H1 (cell line): ENCODE measurements around the gene SEMA3F. TPM values are rescaled to one million over a fixed set of nuclear protein-coding genes. Genes with fewer than 3 reads are reported as not detected.

Experiments
- CREB1 ChIP-seq: IDR thresholded peaks from 2 replicates; pipeline ENCODE4 v1.6.1; 2012; ENCODE audit warnings: inconsistent platforms
- E2F6 ChIP-seq: IDR thresholded peaks from 2 replicates; pipeline ENCODE4 v1.6.1; 2012; ENCODE audit warnings: inconsistent platforms
- EGR1 ChIP-seq: IDR thresholded peaks from 2 replicates; pipeline ENCODE4 v1.6.1; 2011; ENCODE audit warnings: low read depth, low read length, borderline replicate concordance
- RXRA ChIP-seq: IDR thresholded peaks from 2 replicates; pipeline ENCODE4 v1.6.1; 2011; ENCODE audit warnings: low read depth, mild to moderate bottlenecking, low read length, moderate library complexity; ENCODE audit not compliant: insufficient read depth
- SP2 ChIP-seq: IDR thresholded peaks from 2 replicates; pipeline ENCODE4 v1.6.1; 2012; ENCODE audit warnings: mild to moderate bottlenecking, low read length, inconsistent platforms
- polyA plus RNA-seq, 7 experiments: library from polyadenylated mRNA; depleted of rRNA in 3 of 7; stranded (reverse) in 5 of 7; unstranded in 2 of 7; fragments of >200 nt in 5 of 7; fragments of 200-250 nt in 2 of 7; gene quantifications; 1 replicate in 5 of 7; 2 replicates in 1 of 7; 4 replicates in 1 of 7; pipeline versions ENCODE4 v1.2.1 to v1.2.3, GENCODE V29; 2011 to 2013; ENCODE audit warnings: missing spikeins in 2 of 7, mixed read lengths in 2 of 7
- total RNA-seq: library from RNA; stranded (reverse); fragmentation: NEBNext Ultra II Directional; extraction: Animal tissue kit (Norgen Biotek cat#: 25700); gene quantifications from 2 replicates; pipeline ENCODE4 v1.2.1, GENCODE V29; 2021

SEMA3F gene
- total and polyA plus RNA-seq, 2 of the 8 experiments (the other 6 are each of a cell fraction or from before 2014, with no cell fraction given) = 20.3 to 37.0 TPM

DNA sequence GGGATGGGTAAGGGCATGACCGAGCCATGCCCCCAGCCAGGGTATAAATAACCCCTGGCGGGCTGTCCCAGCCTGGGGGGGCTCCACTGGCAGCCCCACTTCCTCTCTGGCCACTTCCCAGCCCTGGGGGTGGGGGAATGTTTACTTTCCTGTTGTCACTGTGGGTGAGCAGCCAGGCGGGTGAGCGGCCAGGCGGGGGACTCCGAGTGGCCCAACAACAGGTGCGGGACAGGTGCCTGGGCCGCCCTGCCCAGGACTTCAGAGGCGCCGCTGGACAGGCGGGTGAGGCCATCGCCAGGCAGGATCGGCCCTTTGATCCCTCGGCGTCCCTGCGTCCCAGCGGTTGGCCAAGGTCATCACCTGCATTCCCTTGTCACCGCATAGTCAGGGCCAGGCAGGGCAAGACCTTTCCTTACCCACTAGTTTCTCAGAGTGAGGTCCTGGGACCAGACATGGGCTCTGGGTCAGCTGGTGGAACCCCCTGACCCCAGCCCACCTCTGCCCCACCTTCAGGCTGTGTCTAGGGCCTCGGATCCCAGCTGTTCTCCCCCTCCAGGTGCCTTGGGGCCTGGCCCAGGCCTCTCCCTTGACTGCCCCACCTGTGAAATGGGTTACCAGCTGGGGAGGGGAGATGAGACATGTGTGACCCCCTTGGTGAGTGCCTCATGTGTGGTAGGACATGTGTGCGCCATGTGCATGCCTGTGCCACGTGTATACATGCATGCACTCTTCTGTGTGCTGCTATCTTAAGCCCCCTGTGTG is 16.6 kb downstream of the SEMA3F start (continued):
- TF ChIP-seq EGR1 (no peak), CREB1 (no peak), E2F6 (no peak), SP2 (no peak), RXRA (no peak)
- TF ChIP-seq, all 59 proteins: peak for 0
